IPS DF 19.7 (cell line): Measurements from ENCODE around the gene UGT1A10.
"Not testable (repeated sequence)": the region's sequence is repeated elsewhere in the genome, so short reads cannot be mapped to it uniquely, and the experiment has no call there.

Source experiments
- DNase-seq: peaks from one replicate; pipeline ENCODE4 v3.0.0-alpha.2; 2013; ENCODE audit warnings: low read depth, low spot score

Gene UGT1A10

DNA sequence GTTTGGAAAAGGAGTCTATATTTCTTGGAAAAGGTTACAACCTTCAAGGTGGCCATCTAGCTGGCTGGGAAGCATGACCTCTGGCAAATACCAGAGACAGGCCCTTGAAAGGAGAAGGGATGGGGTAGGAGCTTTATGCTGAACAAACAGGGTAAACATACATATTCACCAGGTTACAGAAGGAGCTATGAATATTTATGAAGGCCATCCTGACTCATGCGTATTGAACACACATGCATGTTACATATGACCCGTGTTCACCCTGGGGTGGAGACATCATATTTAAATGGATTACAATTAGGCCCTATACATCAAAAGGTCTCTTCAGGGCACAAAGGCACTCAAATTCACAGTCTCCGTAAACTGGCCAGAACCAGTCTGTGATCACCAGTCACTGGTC lies 19.7 kb downstream of the UGT1A10 start:
- DNase-seq, result not testable (repeated sequence)

DNA sequence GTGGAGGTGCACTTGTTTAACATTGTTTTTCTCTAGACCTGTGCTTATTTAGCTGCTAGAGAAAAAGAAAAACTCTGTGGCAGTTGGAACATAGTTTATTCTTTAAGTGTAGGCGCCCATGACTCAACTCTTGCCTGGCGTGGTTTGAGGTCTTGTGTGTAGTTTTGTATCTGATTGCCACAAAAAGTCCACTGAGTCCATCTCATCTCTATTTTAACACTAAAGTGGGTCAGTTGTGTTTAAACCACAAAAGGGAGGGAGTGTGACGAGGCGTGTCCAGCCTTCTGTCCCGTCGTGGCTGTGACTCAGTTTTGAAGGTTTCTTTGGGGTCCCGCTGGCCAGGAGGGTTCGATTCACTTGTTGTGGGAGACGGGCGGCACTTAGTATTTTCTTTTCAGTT lies 20.2 kb downstream of the UGT1A10 start:
- no peak for DNase-seq

DNA sequence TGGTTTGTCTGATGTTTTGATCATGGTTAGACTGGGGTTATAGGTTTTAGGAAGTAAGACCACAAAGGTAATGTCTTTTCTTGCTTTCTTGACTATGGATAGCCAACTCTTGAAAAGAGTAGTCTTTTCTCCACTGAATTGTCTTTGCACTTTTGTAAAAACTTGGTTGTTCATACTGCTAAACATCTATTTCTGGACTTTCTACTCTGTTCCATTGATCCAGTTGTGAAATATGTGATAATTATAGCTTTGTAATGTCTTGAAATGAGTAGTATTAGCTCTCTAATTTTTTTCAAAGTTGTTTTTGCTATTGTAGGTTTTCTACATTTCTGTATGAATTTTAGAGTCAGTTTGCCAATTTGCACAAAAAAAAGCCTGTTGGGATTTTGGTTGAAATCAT lies 22.4 kb downstream of the UGT1A10 start:
- no peak for DNase-seq

DNA sequence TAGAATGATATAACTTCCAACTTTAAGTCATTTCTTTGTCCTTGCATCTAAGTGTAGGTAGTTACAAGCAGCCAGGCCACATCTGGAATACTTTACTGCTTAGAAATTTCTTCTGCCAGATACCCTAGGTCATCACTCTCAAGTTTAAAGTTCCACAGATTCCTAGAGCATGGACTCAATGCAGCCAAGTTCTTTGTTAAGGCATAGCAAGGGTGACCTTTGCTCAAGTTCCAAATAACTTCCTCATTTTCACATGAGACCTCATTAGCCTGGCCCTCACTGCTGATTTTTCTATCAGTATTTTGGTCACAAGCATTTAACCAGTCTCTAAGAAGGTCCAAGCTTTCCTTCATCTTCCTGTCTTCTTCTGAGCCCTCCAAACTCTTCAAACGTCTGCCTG lies 27.7 kb downstream of the UGT1A10 start:
- no peak for DNase-seq

DNA sequence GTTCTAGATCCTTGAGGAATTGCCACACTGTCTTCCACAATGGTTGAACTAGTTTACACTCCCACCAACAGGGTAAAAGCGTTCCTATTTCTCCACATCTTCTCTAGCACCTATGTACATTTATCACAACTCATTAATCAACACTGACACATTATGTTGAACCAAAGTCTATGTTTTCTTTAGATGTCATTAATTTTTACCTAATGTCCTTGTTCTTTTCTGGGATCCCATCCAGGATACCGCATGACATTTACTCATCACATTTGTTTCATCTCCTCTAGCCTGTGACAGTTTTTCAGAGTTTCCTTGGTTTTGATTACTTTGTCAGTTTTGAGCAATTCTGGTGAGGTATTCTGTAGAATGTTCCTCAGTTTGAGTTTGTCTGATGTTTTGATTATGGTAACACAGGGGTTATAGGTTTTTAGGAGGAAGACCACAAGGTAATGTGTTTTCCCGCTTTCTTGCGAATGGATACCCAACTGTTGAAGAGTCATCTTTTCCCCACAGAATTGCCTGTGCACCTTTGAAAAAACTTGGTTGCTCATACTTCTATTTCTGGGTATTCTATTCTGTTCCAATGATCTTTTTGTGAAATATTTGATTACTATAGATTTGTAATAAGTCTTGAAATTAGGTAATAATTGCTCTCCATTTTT lies 32.5 kb downstream of the UGT1A10 start:
- DNase-seq, result no peak

DNA sequence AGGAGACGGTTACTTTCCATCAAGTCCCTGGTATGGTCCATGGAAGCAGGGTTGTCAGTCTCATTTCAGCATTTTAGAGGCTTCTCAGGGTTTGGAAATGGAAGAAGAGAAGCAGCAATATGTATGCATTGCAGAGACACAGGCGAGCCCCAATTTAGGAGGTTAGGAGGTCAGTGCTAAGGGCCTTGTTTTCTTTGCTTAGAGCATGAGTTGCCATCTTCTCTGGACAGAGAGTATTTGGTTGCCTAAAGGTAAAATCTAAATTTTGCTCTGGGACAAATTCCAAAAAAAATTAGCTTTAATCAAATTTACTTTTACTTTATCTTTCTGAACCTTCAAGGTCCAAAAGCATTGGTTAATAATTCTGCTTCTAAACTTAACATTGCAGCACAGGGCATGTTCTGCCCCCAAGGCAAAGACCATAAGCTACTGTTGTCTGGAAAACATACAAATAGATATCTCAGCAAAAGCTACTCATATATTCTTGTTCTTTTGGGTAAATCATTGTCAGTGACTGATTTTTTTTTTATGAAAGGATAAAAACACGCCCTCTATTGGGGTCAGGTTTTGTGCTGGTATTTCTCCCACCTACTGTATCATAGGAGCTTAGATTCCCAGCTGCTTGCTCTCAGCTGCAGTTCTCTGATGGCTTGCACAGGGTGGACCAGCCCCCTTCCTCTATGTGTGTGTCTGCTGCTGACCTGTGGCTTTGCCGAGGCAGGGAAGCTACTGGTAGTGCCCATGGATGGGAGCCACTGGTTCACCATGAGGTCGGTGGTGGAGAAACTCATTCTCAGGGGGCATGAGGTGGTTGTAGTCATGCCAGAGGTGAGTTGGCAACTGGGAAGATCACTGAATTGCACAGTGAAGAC lies 35.3 kb downstream of the UGT1A10 start, which contains the start of gene UGT1A9:
UGT1A9 (plus strand) TSS at position 609 of the 872 bp plus-strand sequence; CDS start at position 646, 37 bp downstream.
- DNase-seq, result no peak

- no peak for DNase-seq
These were observed 36.6 kb downstream of the UGT1A10 start for GRCh38 chr2:233672886-233673285.

DNA sequence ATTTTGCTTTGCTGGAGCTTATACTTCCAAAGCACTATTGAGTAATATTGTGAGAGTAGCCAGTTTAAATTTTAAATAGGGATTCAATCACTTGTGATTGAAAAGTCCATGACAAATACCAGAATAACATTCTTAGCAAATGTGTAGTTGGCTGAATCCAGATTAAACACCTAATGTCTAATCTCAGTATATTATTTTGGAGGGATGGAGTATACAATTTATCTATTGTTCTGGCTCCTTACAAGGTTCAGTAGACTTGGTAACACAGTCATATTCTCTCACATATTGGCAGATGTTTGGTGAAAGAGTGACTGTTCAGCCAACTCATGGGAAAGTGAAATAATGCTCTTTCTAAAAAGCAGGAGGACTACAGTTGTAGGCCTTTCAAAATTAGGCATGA lies 37.6 kb downstream of the UGT1A10 start:
- no peak for DNase-seq

- no peak for DNase-seq
These were observed 38.1 kb downstream of the UGT1A10 start for GRCh38 chr2:233674314-233674713.

DNA sequence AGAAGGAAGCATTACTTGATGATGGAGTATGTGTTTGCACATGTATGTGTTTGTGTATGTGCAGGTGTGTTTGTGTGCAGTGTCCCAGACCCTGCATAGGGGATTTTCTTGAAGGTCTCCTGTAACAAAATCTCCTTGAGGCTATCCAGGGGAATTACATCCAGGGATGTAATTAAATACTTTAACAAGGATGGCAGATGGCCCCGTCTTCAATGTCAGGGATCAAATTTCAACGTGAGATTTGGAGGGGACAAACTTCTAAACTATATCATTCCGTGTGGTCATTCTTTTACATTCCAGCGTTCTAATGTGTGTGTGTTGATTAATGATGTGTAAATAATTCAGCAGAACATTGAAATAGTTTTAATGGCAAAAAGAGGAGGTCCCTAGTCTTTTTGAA lies 38.7 kb downstream of the UGT1A10 start:
- no peak for DNase-seq

DNA sequence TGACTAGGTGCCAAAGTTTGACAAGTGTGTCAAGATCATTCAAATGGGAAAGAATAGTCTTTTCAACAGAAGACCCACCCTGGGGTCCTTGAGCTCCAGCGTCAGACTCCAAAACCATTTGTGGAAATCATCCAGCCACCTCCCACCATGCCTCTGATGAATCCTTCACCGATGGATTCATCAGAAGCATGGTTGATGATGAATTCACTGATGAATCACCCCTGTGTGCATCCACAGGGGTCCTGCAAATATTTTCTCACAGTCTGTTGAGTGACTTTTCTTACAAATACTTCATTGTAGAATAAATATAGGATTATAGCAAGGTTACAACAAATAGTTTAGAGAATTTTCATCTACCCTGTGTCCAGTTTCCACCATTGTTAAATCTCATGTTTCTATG lies 39.8 kb downstream of the UGT1A10 start:
- no peak for DNase-seq

DNA sequence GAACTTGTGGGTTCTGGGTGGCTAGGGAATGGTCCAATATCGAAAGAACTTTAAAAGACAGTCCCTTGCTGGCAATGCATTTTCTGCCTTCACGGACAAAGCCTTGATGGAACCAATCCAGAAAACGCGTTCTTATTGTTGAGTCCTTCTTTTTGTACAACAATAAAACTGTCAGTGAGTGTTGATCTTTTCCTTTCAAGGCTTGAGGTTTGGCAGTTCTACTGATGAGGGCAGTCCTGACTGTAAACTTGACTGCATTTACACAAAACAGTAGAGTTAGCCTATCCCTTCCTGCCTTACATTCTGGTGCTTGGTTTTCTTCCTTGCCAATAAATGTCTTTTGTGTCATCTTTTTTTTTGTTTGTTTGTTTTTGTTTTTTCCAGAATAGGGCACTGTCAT lies 42.9 kb downstream of the UGT1A10 start:
- no peak for DNase-seq

GRCh38 chr2:233680361-233681045 lies 44.3 kb downstream of the UGT1A10 start:
- no peak for DNase-seq

GRCh38 chr2:233681521-233682099 lies 45.4 kb downstream of the UGT1A10 start, which contains the start of gene UGT1A7:
Gene UGT1A7 (plus strand): TSS chr2:233681901. CDS start chr2:233681938, 37 bp downstream.
- DNase-seq, result no peak

DNA sequence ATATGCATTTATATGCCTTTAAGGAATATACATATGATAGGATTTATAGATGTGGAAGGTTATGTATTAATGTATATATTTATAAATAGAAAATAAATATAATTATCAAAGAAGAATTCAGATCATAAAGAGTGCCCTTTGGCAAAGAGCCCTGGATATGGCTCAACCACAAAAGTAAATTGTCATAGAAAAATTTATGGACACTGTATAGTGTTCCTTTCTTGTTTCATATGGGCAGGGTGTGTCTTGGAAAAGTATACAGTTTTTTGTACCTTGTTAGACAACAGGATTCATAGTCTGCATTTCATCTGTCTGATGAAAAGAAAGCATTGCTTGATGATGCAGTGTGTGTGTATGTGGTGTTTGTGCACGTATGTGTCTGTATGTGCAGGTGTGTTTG lies 48.4 kb downstream of the UGT1A10 start:
- DNase-seq, result no peak

- DNase-seq, result no peak
These were observed 50.7 kb downstream of the UGT1A10 start for GRCh38 chr2:233686928-233687327.

GRCh38 chr2:233688341-233688740 lies 52.1 kb downstream of the UGT1A10 start:
- no peak for DNase-seq

DNA sequence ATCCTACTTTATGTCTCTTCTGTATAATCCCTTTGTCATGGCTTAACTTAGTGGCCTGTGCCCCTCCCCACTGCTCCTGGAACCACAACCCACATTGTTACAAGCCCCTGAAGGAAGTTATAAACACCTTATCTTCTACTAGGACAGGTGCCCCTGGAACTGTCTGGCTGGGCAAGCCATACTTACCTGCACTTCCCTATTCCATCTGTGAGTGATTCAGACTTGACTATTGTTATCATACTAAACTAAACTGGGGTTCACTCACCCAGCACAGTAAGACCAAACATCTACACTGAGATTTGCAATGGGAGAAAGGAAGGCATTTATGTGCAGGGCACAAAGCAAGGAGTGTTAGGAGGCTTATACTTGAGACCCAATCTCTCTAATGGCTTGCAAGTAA lies 52.8 kb downstream of the UGT1A10 start:
- DNase-seq, result no peak

- DNase-seq, result no peak
These were observed 53.3 kb downstream of the UGT1A10 start for GRCh38 chr2:233689501-233689900.

DNA sequence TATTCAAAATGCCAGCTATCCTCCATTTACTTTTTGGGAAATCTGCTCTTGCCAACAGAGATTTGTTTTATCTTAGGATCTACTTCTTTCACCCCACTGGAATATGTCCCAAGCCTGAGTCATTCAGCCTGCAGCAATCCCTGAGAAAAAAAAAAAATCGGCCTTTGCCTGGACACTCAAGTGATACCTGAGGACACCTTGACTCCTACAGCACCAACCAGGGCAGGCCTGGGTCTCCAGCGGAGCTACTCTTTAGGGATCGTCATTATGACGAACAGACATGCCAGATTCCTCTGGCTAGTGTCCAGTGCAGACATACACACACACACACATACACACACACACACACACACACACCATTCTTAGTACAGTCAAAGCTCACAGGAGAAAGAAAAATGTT lies 54.2 kb downstream of the UGT1A10 start:
- DNase-seq, result no peak

DNA sequence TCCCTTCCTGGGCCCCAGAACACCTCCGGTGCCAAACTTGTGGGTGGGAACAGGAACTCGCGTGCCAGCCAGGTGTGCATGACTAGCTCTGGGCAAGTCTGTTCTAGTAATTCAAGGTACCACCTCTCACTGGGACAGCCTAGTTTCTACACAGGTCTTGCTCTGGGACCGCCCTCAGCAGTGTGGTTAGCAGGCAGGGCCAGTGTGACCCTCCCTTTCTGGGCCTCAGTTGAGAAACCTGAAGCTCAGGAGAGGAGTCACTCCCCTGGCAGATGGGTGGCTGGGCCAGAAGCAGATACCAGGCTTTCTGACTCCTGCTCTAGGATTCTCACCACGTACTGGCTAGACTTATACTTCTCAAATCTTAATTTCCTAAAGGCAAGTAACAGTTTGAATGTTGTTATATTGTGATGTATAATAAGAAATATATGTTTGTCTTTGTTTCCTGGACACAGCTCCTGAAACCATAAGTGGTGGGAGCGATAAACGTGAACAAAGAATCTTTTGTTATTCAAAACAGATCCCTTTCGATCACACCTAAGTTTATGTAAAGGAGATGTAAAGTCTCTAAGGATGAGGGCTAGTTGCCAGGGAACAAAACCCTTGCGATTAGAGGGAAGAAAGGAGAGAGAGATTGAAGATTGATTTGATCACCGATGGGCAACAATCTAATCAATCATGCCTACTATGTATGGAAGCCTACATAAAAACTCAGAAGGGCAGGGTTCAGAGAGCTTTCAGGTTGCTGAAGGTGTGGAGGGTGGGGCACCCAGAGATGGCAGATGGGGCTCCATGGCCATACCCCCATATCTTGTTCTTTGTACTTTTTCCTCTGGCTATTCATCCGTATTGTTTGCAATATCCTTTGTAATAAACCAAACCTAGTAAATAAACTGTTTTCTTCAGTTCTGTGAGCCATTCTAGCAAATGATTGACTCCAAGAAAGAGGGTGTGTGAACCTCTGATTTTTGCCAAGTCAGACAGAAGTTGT lies 55.5 kb downstream of the UGT1A10 start:
- no peak for DNase-seq
